Loucy (cell line): ENCODE measurements around the gene PLK3.
"Not testable (repeated sequence)": the region's sequence is repeated elsewhere in the genome, so short reads cannot be mapped to it uniquely, and the experiment has no call there.

Source experiments
- H2AFZ ChIP-seq: fragments of 200-600 bp; sonication (generic); 2 replicates; pipeline ENCODE4 v1.6.0; 2016; ENCODE audit warnings: antibody characterized with exemption, mild to moderate bottlenecking, low read length, moderate library complexity
- H3F3A ChIP-seq: fragments of 200-600 bp; 2 replicates; pipeline ENCODE4 v1.6.0; 2016; ENCODE audit warnings: antibody characterized with exemption, low read depth, mild to moderate bottlenecking
- H3K27me3 ChIP-seq: fragments of 200-600 bp; sonication (generic); 2 replicates; pipeline ENCODE4 v1.6.1; 2014; ENCODE audit warnings: low read length, mild to moderate bottlenecking; ENCODE audit not compliant: insufficient read depth, poor library complexity, severe bottlenecking
- H3K36me3 ChIP-seq: fragments of 200-600 bp; sonication (generic); 2 replicates; pipeline ENCODE4 v1.6.1; 2016; ENCODE audit warnings: low read length; ENCODE audit not compliant: insufficient read depth
- H3K4me1 ChIP-seq: fragments of 200-600 bp; sonication (generic); 2 replicates; pipeline ENCODE4 v1.5.1; 2014; ENCODE audit warnings: low read length, mild to moderate bottlenecking; ENCODE audit not compliant: insufficient read depth, poor library complexity, severe bottlenecking
- H3K4me2 ChIP-seq: fragments of 200-600 bp; sonication (generic); 2 replicates; pipeline ENCODE4 v1.6.0; 2014; ENCODE audit warnings: antibody characterized with exemption, low read length, low read depth, mild to moderate bottlenecking; ENCODE audit not compliant: poor library complexity, severe bottlenecking
- H3K4me3 ChIP-seq: fragments of 200-600 bp; sonication (generic); 2 replicates; pipeline ENCODE4 v1.5.1; 2014; ENCODE audit warnings: low read length, mild to moderate bottlenecking, mixed read lengths; ENCODE audit not compliant: poor library complexity, severe bottlenecking
- H3K79me2 ChIP-seq: fragments of 200-600 bp; sonication (generic); 2 replicates; pipeline ENCODE4 v1.6.1; 2014; ENCODE audit warnings: low read length; ENCODE audit not compliant: insufficient read depth
- H3K9ac ChIP-seq: fragments of 200-600 bp; sonication (generic); 2 replicates; pipeline ENCODE4 v1.6.0; 2014; ENCODE audit warnings: mild to moderate bottlenecking, low read depth, low read length, moderate library complexity; ENCODE audit not compliant: poor library complexity, severe bottlenecking
- H3K9me2 ChIP-seq: fragments of 200-600 bp; sonication (generic); replicated peaks from 2 replicates; pipeline ENCODE4 v1.6.1; 2016; ENCODE audit warnings: low read depth, low read length, mixed read lengths
- H3K9me3 ChIP-seq: fragments of 200-600 bp; sonication (generic); 2 replicates; pipeline ENCODE4 v1.6.1; 2014; ENCODE audit warnings: mild to moderate bottlenecking, antibody characterized with exemption, low read length, low read depth; ENCODE audit not compliant: insufficient read depth
- H4K20me1 ChIP-seq: fragments of 200-600 bp; sonication (generic); 2 replicates; pipeline ENCODE4 v1.6.0; 2014; ENCODE audit warnings: antibody characterized with exemption, low read length, mild to moderate bottlenecking; ENCODE audit not compliant: insufficient read depth, poor library complexity, severe bottlenecking
- EZH2phosphoT487 ChIP-seq: fragments of 200-600 bp; IDR thresholded peaks from 2 replicates; pipeline ENCODE4 v1.6.1; 2018; ENCODE audit warnings: antibody characterized with exemption, mild to moderate bottlenecking, moderate library complexity, borderline replicate concordance
- TF ChIP-seq, protein P1 (sequence below): fragments of 200-600 bp; sonication (generic); conservative IDR thresholded peaks from 2 replicates; pipeline ENCODE4 v1.5.1; 2014; ENCODE audit warnings: mild to moderate bottlenecking, antibody characterized with exemption, low read length

Gene PLK3

GRCh38 chr1:44792736-44793502, 7.3 kb upstream of the PLK3 start:
- Histone ChIP-seq H3K4me2 (no peak overlapping the region), H3F3A (no peaks in the 10 kb centered on the region), H4K20me1 (no peaks in the 10 kb centered on the region), H3K27me3 (no peaks in the 10 kb centered on the region), H3K79me2 (no peaks in the 10 kb centered on the region), H3K36me3 (no peaks in the 10 kb centered on the region), H3K9ac (no peak overlapping the region), H3K9me2 (no peaks in the 10 kb centered on the region), H3K4me1 (no peaks in the 10 kb centered on the region), H3K9me3 (no peaks in the 10 kb centered on the region), H3K4me3 (no peak overlapping the region), H2AFZ (no peak overlapping the region; the same call in 1 of the 2 replicates)
- TF ChIP-seq EZH2phosphoT487 = no peak
- TF ChIP-seq, protein P1, sequence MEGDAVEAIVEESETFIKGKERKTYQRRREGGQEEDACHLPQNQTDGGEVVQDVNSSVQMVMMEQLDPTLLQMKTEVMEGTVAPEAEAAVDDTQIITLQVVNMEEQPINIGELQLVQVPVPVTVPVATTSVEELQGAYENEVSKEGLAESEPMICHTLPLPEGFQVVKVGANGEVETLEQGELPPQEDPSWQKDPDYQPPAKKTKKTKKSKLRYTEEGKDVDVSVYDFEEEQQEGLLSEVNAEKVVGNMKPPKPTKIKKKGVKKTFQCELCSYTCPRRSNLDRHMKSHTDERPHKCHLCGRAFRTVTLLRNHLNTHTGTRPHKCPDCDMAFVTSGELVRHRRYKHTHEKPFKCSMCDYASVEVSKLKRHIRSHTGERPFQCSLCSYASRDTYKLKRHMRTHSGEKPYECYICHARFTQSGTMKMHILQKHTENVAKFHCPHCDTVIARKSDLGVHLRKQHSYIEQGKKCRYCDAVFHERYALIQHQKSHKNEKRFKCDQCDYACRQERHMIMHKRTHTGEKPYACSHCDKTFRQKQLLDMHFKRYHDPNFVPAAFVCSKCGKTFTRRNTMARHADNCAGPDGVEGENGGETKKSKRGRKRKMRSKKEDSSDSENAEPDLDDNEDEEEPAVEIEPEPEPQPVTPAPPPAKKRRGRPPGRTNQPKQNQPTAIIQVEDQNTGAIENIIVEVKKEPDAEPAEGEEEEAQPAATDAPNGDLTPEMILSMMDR = no peak

DNA sequence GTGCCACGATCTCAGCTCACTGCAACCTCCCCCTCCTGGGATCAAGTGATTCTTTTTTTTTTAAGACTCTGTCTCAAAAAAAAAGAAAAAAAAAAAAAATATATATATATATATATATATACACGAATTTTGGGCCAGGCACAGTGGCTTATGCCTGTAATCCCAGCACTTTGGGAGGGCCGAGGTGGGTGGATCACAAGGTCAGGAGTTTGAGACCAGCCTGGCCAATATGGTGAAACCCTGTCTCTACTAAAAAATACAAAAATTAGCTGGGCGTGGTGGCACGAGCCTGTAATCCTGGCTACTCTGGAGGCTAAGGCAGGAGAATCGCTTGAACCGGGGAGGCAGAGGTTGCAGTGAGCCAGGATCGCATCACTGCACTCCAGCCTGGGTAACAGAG, 2.3 kb upstream of the PLK3 start:
- H3K36me3 ChIP-seq, H3K4me3 ChIP-seq, H3K27me3 ChIP-seq, H3K9ac ChIP-seq, H4K20me1 ChIP-seq, H3F3A ChIP-seq, H3K4me2 ChIP-seq, H3K9me3 ChIP-seq, H3K4me1 ChIP-seq, H3K9me2 ChIP-seq, H3K79me2 ChIP-seq, H2AFZ ChIP-seq: not testable (repeated sequence)

- Histone ChIP-seq H3K9me3 (no peaks in the 10 kb centered on the region), H3K9ac (peak overlapping the region; percentile 93), H3K36me3 (no peaks in the 10 kb centered on the region), H3K4me2 (peak overlapping the region; percentile 84), H3K4me1 (no peaks in the 10 kb centered on the region), H4K20me1 (no peaks in the 10 kb centered on the region), H3F3A (0 out of 2 replicates have a peak, but pooled peaks cover 2% of the 10 kb centered on the region), H3K79me2 (peaks cover 4% of the 10 kb centered on the region), H3K4me3 (peak overlapping the region; percentile 86), H3K9me2 (no peaks in the 10 kb centered on the region), H3K27me3 (no peaks in the 10 kb centered on the region), H2AFZ (no peak overlapping the region)
- TF ChIP-seq, protein P1 = no peak
- TF ChIP-seq EZH2phosphoT487 = no peak
Observed at GRCh38 chr1:44798481-44799365, 1.5 kb upstream of the PLK3 start.
